HG03378 (cell line): ENCODE measurements around the gene LDLRAD4.

Experiments
- ATAC-seq: cut with Tn5 transposase; IDR thresholded peaks from one replicate; pipeline ENCODE4 v1.9.1; 2021; ENCODE audit warnings: mild to moderate bottlenecking, moderate library complexity; ENCODE audit not compliant: unreplicated experiment

The LDLRAD4 gene

GRCh38 chr18:13420969-13421686 is 202.6 kb downstream of the LDLRAD4 start:
- ATAC-seq, result no peak

GRCh38 chr18:13422541-13423147 is 204.1 kb downstream of the LDLRAD4 start:
- no peak for ATAC-seq

- no peak for ATAC-seq
Observed at GRCh38 chr18:13423352-13423751, 204.8 kb downstream of the LDLRAD4 start.

- ATAC-seq, result no peak
Observed at GRCh38 chr18:13424363-13424762, 205.8 kb downstream of the LDLRAD4 start.

GRCh38 chr18:13425357-13426091 is 207.0 kb downstream of the LDLRAD4 start:
- no peak for ATAC-seq

- ATAC-seq, result no peak
Observed at GRCh38 chr18:13427354-13427753, 208.8 kb downstream of the LDLRAD4 start.

- no peak for ATAC-seq
Observed at GRCh38 chr18:13428319-13428718, 209.8 kb downstream of the LDLRAD4 start.

GRCh38 chr18:13429016-13429415 is 210.5 kb downstream of the LDLRAD4 start:
- no peak for ATAC-seq

GRCh38 chr18:13429884-13430510 is 211.4 kb downstream of the LDLRAD4 start:
- ATAC-seq, result no peak

- no peak for ATAC-seq
Observed at GRCh38 chr18:13430663-13431062, 212.1 kb downstream of the LDLRAD4 start.

- no peak for ATAC-seq
Observed at GRCh38 chr18:13431886-13432285, 213.3 kb downstream of the LDLRAD4 start.

GRCh38 chr18:13433125-13433524 is 214.6 kb downstream of the LDLRAD4 start:
- no peak for ATAC-seq

GRCh38 chr18:13433685-13434084 is 215.1 kb downstream of the LDLRAD4 start:
- ATAC-seq, result no peak

- no peak for ATAC-seq
Observed at GRCh38 chr18:13434854-13435253, 216.3 kb downstream of the LDLRAD4 start.

GRCh38 chr18:13435586-13436333 is 217.2 kb downstream of the LDLRAD4 start:
- no peak for ATAC-seq

- no peak for ATAC-seq
Observed at GRCh38 chr18:13436576-13436975, 218.0 kb downstream of the LDLRAD4 start.

- no peak for ATAC-seq
Observed at GRCh38 chr18:13437034-13437433, 218.5 kb downstream of the LDLRAD4 start.

- no peak for ATAC-seq
Observed at GRCh38 chr18:13437796-13438506, 219.4 kb downstream of the LDLRAD4 start.

GRCh38 chr18:13438507-13439056 is 220.0 kb downstream of the LDLRAD4 start:
- ATAC-seq, result no peak

GRCh38 chr18:13439461-13439860 is 220.9 kb downstream of the LDLRAD4 start:
- no peak for ATAC-seq
